ENCODE data around the gene SLC25A5.

DNA sequence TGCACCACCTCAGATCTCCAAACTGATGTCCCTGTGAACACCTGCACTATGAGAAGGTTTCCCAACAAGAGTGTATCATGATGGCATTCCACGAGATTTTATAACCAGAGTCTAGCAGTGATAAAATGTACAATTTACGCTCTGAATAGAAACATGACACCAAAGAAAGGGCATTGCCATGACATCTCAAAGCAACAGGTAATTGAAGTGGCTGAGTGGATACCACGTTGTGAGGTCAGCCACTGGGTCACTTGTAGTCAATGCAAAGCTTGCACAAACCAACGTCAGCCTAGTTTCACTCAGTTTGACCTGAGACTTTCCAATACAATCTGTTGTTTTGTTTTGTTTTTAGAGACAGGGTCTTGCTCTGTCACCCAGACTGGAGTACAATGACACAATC lies 15.0 kb upstream of the SLC25A5 start:
- TF ChIP-seq, protein P1, sequence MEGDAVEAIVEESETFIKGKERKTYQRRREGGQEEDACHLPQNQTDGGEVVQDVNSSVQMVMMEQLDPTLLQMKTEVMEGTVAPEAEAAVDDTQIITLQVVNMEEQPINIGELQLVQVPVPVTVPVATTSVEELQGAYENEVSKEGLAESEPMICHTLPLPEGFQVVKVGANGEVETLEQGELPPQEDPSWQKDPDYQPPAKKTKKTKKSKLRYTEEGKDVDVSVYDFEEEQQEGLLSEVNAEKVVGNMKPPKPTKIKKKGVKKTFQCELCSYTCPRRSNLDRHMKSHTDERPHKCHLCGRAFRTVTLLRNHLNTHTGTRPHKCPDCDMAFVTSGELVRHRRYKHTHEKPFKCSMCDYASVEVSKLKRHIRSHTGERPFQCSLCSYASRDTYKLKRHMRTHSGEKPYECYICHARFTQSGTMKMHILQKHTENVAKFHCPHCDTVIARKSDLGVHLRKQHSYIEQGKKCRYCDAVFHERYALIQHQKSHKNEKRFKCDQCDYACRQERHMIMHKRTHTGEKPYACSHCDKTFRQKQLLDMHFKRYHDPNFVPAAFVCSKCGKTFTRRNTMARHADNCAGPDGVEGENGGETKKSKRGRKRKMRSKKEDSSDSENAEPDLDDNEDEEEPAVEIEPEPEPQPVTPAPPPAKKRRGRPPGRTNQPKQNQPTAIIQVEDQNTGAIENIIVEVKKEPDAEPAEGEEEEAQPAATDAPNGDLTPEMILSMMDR (IDR thresholded peaks at IDR 0.05) = no peak
- TF ChIP-seq POLR2A (IDR thresholded peaks at IDR 0.05) (no peak), EP300 (IDR thresholded peaks at IDR 0.05; ENCODE audit: low read depth) (no peak)
